Ammon's horn (tissue), 1 donor: ENCODE results near the gene PLXNA1.

ENCODE experiments used
- DNase-seq: peaks from one replicate; pipeline ENCODE4 v3.0.0-alpha.2; 2016; ENCODE audit warnings: low spot score

The PLXNA1 gene

DNA sequence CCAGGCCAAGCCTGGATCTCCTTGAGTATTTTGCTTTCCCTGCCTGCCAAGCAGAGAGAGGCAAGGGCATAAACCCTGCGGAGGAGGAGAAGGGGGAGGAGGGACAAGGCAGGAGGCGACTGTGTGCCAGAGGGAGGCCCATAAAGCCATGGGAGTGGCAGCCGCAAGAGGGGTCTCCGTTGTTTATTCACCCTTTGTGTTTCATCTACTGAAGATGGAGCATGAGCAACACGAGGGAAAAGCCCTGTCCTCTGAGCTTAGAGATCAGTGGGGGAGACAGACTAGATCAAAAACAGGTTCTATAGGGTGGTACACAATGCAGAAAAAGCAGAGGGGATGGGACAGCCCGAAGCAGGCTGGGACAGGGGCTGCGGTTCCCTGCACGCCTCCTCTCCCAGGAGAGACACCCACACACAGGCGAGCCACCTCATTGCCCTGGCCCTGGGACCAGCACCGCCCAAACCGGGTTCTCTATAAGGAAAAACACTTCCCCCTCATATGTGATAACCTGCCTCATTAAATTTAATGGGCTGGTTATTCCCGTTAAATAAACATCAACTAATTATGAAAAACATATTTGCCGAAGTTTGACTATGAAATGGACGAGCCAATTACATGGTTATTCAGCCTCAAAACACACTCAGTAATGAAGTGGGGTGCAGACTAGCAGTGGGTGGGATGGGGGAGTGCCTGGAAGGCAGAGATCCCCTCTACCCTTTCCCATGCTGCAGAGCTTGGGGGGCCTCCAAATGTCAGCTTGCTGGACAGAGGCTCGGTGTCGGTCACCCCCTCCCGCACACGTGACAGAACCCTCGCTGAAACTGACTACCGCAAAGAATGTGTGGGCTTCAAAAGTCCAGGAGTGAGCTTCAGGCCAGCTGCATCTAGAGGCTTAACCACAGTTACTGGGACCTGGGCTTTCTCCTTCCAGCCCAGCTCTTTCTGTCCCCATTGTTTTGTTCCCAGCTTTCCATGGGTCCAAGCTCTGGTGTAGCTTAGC, 14.2 kb upstream of the PLXNA1 start:
- no peak for DNase-seq

DNA sequence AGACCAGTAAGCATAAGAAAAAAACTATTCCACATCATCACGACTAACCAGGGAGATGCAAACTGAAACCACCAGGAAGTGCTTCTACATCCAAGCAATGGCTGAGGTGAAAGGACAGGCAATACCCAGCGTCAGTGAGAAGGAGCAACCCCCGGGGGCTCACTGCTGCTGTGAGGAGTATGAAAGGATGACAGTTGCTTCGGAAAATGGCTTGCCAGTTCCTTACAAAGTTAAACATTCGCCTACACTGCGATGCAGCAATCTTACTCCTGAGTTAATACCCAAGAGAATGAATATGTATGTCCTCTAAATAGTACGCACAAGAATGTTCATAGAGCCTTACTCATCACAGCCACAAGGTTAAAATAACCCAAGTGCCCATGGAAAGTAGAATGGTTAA, 13.3 kb upstream of the PLXNA1 start:
- DNase-seq: no peak

- no peak for DNase-seq
Observed at GRCh38 chr3:126970101-126970500, 12.8 kb upstream of the PLXNA1 start.

DNA sequence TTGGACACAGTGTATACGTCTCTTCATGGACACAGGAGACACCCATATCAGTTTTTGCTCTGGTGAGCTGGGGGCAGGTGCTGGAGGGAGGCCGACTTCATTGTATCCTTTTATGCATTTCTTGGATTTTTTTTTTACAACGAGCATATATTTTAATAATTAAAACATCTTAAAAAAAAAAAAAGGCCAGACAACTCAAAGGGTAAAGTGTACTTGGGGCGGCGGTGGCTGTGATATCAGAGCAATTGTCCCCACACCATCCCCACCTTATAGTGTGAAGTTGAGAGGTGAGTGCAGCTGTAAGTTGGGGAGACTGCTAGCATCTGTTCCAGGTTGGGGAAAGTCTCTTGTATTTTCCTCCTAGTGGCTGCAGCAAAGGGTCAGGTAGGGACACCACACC, 12.0 kb upstream of the PLXNA1 start:
- DNase-seq: no peak

- peak; percentile 71 for DNase-seq
Observed at GRCh38 chr3:126971891-126972351, 11.0 kb upstream of the PLXNA1 start.

DNA sequence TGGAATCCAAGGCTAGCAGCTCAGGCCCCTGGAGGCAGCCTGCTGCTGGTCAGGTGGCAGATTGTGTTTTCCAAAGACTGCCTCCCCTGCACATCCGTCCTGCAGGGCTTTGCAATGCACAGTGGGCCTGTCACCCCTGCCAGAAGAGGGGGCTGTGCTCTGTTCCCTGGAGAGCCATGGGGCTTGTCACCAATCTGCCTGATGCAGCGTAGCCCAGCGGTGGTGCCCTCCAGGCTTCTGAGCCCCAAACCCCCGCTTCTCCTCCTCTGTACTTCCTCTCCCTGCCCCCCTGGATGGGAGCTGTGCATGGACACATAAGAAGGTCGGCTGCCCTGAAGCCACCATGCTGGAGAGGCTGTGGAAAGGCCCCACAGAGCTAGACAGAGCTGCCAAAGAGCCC, 10.0 kb upstream of the PLXNA1 start:
- no peak for DNase-seq

- DNase-seq: no peak
Observed at GRCh38 chr3:126973814-126974213, 9.1 kb upstream of the PLXNA1 start.

DNA sequence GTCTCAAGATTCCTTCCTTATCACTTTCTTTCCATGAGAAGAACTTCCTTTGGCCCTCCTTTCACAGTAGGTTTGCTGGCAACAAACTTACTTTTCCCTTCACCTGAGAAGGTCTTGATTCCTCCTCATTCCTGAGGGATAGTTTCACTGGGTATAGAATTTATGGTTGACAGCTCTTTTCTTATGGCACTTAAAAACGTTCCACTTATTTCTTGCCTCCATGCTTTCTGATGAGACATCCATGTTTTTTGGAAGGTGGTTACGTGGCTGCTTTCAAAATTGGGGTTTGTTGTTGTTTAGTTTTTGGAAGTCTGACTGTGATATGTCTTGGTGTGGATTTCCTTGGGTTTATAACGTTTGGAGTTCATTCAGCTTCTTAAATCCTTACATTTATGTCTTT, 8.2 kb upstream of the PLXNA1 start:
- no peak for DNase-seq

GRCh38 chr3:126976906-126977305, 6.0 kb upstream of the PLXNA1 start:
- DNase-seq: no peak

GRCh38 chr3:126977821-126978220, 5.1 kb upstream of the PLXNA1 start:
- DNase-seq: no peak

DNA sequence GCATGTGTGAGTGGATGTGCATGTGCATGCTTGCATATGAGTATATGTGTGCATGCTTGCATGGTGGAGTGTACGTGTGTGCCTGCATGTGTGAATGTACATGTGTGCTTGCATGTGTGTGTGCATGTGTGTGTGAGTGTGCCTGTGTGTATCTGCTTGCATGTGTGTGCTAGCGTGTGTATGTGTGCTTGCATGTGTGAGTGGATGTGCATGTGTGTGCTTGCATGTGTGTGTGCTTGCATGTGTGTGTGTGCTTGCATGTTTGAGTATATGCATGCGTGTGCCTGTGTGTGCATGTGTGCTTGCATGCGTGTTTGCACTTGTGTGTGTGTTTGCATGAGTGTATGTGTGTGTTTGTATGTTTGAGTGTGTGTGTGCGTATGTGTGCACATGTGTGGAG, 4.6 kb upstream of the PLXNA1 start:
- no peak for DNase-seq

GRCh38 chr3:126979046-126979628, 3.8 kb upstream of the PLXNA1 start:
- no peak for DNase-seq

- DNase-seq: no peak
Observed at GRCh38 chr3:126980266-126980811, 2.6 kb upstream of the PLXNA1 start.

DNA sequence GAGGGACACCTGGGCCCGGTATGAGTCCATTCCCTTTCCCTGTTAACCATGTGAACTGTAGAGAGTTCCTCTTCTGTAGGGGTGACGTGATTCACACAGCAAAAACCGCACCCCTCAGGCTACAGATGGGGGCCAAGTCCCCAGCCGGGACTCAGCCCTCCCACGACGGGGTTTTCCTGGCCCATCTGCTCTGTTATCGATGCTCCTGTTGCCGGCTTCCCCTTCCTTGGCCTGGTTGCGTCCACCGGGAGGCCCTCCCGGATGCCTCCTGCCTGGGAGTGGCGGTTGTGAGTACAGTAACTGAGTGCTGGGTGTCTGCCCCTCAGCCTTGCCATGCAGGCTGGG, 817 bp upstream of the PLXNA1 start:
- DNase-seq: no peak

- DNase-seq: no peak
Observed at GRCh38 chr3:126983276-126983652, 349 bp downstream of the PLXNA1 start.

DNA sequence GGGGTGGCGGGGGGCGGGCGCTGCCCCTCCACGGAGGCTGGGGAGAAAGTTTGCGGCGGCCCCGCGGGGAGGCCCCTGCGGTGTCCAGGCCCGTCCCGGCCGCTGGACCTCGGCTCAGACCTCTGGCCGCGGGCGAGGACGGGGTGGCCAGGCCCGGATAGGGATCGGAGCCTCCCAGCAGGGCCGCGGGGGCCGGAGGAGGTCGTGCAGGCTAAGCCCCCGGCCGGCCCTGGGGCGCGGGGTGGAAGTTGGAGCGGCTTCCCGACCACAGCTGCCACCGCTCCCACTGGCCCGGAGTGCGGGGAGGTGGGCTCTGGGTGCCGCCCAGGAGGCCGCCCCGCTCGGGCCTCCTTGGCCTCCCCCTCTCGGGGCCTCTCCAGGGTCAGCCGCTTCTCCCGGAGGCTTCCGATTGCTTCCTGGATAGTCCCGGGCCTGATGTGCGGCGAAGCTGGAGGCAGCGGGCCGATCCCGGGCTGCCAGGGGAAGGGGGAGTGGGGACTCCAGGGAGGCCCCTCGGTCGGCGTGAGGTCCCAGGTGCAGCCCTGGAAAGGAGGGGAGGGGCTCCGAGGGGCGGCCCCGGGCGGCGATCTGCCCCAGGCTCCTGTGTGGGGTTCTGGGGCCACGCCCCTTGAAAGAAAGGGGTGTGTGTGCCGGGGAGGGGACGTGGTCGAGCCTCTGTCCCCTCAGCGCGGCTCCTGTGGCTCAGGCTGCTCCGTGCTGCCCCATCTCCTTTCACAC, 907 bp downstream of the PLXNA1 start:
- no peak for DNase-seq

GRCh38 chr3:126984391-126985131, 1.6 kb downstream of the PLXNA1 start:
- no peak for DNase-seq

GRCh38 chr3:126985132-126985985, 2.4 kb downstream of the PLXNA1 start:
- no peak for DNase-seq

DNA sequence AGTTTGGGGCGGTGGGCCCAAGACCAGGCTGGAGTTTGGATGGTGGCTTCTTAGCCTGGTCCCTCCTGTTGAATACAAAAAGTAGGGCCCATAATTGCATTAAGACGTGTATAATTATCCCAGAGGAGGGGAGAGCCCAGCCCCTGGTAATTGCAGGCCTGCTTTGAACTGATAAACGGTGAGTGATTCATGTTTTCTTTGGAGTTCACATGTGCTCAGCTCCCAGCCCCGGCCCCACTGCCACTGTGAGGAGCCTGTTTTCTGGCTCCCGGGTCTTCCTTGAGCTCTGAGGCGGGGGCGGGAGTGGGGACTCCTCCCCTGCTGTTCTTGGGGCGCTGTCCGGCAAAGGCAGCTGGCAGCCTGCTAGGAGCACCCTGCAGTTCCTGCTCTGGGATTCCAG, 3.1 kb downstream of the PLXNA1 start:
- no peak for DNase-seq

DNA sequence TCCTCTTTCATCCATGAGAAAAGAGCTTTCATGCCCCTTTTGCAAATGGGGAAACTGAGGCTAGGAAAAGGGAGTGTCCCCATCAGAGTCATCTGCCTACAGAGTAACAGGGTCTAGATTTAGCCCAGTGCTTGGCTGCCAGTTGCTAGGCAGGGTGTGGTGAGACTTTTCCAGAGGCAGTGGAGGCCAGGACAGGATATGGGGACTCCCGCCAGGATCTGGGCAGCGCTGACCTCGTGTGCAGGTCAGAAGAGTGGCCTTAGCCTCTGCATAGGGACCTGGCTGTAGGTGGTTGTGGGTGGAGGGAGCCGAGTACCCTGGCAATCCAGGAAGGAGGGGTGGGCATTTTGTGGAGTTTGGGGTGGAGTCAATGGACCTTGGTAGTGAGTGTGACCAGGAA, 4.2 kb downstream of the PLXNA1 start:
- no peak for DNase-seq

GRCh38 chr3:126987596-126987995, 4.7 kb downstream of the PLXNA1 start:
- DNase-seq: no peak
